Muscle layer of duodenum (tissue), 2 donors: ENCODE data around the gene SMG7.
"Not testable (repeated sequence)": the region's sequence is repeated elsewhere in the genome, so short reads cannot be mapped to it uniquely, and the experiment has no call there.

Experiments used
- H3K27ac ChIP-seq: one replicate; pipeline ENCODE4 v1.7.0; 2013; ENCODE audit warnings: mild to moderate bottlenecking, low read length
- H3K27me3 ChIP-seq: one replicate; pipeline ENCODE4 v1.7.0; 2013; ENCODE audit warnings: low read depth, mild to moderate bottlenecking, control low read depth, low read length
- H3K36me3 ChIP-seq, 2 donors: one replicate each; pipeline ENCODE4 v1.7.0; 2013; ENCODE audit warnings: low read length in 2 of 2, control low read depth in 1 of 2, mild to moderate bottlenecking in 1 of 2; ENCODE audit not compliant: insufficient read depth in 2 of 2, control insufficient read depth in 1 of 2
- H3K4me1 ChIP-seq, 2 donors: one replicate each; pipeline ENCODE4 v1.7.0; 2013; ENCODE audit warnings: low read length in 2 of 2, mild to moderate bottlenecking in 2 of 2, control low read depth in 1 of 2, moderate library complexity in 1 of 2; ENCODE audit not compliant: insufficient read depth in 2 of 2, control insufficient read depth in 1 of 2
- H3K4me3 ChIP-seq, 2 donors: one replicate each; pipeline ENCODE4 v1.7.0; 2013; ENCODE audit warnings: low read length in 2 of 2, low read depth in 1 of 2, mild to moderate bottlenecking in 1 of 2
- H3K9me3 ChIP-seq, 2 donors: one replicate each; pipeline ENCODE4 v1.7.0; 2013; ENCODE audit warnings: low read length in 2 of 2, control low read depth in 1 of 2, mild to moderate bottlenecking in 1 of 2; ENCODE audit not compliant: control insufficient read depth in 1 of 2
- donor health status: healthy.

SMG7 gene

GRCh38 chr1:183472488-183473216 is at the start of gene SMG7:
Gene SMG7, plus strand, starts transcription at chr1:183472499. Its CDS starts 122 bp downstream, at chr1:183472621.
- H3K9me3 ChIP-seq = no peaks in the 10 kb centered on the region
- H3K4me3 ChIP-seq = peak within 1 kb of the TSS; percentile 89 to 97
- H3K27ac ChIP-seq = peak within 1 kb of the TSS; percentile 99
- H3K27me3 ChIP-seq = no peaks in the 10 kb centered on the region
- peaks cover 0 to 26% of the 10 kb centered on the region in 2 donors for H3K4me1 ChIP-seq
- peaks cover 0 to 13% of the 10 kb centered on the region in 2 donors for H3K36me3 ChIP-seq

GRCh38 chr1:183423541-183423940 is 48.8 kb upstream of the SMG7 start:
- peaks cover 11% of the 10 kb centered on the region for H3K27me3 ChIP-seq
- H3K9me3 ChIP-seq = no peaks in the 10 kb centered on the region
- no peaks in the 10 kb centered on the region for H3K36me3 ChIP-seq
- H3K27ac ChIP-seq = no peak overlapping the region
- no peak overlapping the region for H3K4me3 ChIP-seq
- H3K4me1 ChIP-seq = no peaks in the 10 kb centered on the region

- no peaks in the 10 kb centered on the region for H3K36me3 ChIP-seq
- no peak overlapping the region for H3K4me3 ChIP-seq
- no peak overlapping the region for H3K27ac ChIP-seq
- H3K27me3 ChIP-seq = peaks cover 11% of the 10 kb centered on the region
- no peaks in the 10 kb centered on the region for H3K4me1 ChIP-seq
- H3K9me3 ChIP-seq = no peaks in the 10 kb centered on the region
These were observed 47.6 kb upstream of the SMG7 start for GRCh38 chr1:183424691-183425090.

GRCh38 chr1:183427591-183427990 is 44.7 kb upstream of the SMG7 start:
- not testable (repeated sequence) for H3K27me3 ChIP-seq, H3K27ac ChIP-seq, H3K4me1 ChIP-seq, H3K9me3 ChIP-seq, H3K36me3 ChIP-seq, H3K4me3 ChIP-seq

- H3K36me3 ChIP-seq = no peaks in the 10 kb centered on the region
- no peaks in the 10 kb centered on the region for H3K27me3 ChIP-seq
These were observed 40.3 kb upstream of the SMG7 start for GRCh38 chr1:183431840-183432547.

GRCh38 chr1:183432548-183432875 is 39.8 kb upstream of the SMG7 start:
- H3K4me1 ChIP-seq = no peaks in the 10 kb centered on the region
- no peaks in the 10 kb centered on the region for H3K36me3 ChIP-seq
- H3K27me3 ChIP-seq = no peaks in the 10 kb centered on the region
- no peak overlapping the region for H3K27ac ChIP-seq
- no peak overlapping the region for H3K4me3 ChIP-seq
- H3K9me3 ChIP-seq = no peaks in the 10 kb centered on the region

More at GRCh38 chr1:183431840-183432547, 40.3 kb upstream of the SMG7 start:
- Histone ChIP-seq H3K4me1 (no peaks in the 10 kb centered on the region), H3K4me3 (no peak overlapping the region), H3K27ac (no peak overlapping the region), H3K9me3 (no peaks in the 10 kb centered on the region)

GRCh38 chr1:183433703-183434102 is 38.6 kb upstream of the SMG7 start:
- H3K27ac ChIP-seq = no peak overlapping the region
- H3K36me3 ChIP-seq = no peaks in the 10 kb centered on the region
- no peaks in the 10 kb centered on the region for H3K4me1 ChIP-seq
- H3K27me3 ChIP-seq = no peaks in the 10 kb centered on the region
- no peak overlapping the region for H3K4me3 ChIP-seq
- no peaks in the 10 kb centered on the region for H3K9me3 ChIP-seq

GRCh38 chr1:183435497-183435896 is 36.8 kb upstream of the SMG7 start:
- Histone ChIP-seq H3K9me3 (no peaks in the 10 kb centered on the region), H3K36me3 (no peaks in the 10 kb centered on the region), H3K27me3 (no peaks in the 10 kb centered on the region), H3K4me3 (no peak overlapping the region), H3K27ac (no peak overlapping the region), H3K4me1 (no peaks in the 10 kb centered on the region)

- H3K27me3 ChIP-seq = no peaks in the 10 kb centered on the region
- H3K4me3 ChIP-seq = no peak overlapping the region
- H3K36me3 ChIP-seq = no peaks in the 10 kb centered on the region
- H3K4me1 ChIP-seq = no peaks in the 10 kb centered on the region
- H3K9me3 ChIP-seq = no peaks in the 10 kb centered on the region
- no peak overlapping the region for H3K27ac ChIP-seq
These were observed 34.2 kb upstream of the SMG7 start for GRCh38 chr1:183438060-183438459.

- no peaks in the 10 kb centered on the region for H3K36me3 ChIP-seq
- H3K4me1 ChIP-seq = no peaks in the 10 kb centered on the region
- no peak overlapping the region for H3K27ac ChIP-seq
- H3K4me3 ChIP-seq = no peak overlapping the region
- no peaks in the 10 kb centered on the region for H3K27me3 ChIP-seq
- H3K9me3 ChIP-seq = no peaks in the 10 kb centered on the region
These were observed 29.3 kb upstream of the SMG7 start for GRCh38 chr1:183443011-183443410.

- Histone ChIP-seq H3K9me3 (no peaks in the 10 kb centered on the region), H3K27ac (no peak overlapping the region), H3K4me1 (no peaks in the 10 kb centered on the region)
These were observed 28.8 kb upstream of the SMG7 start for GRCh38 chr1:183443466-183443865.

More at GRCh38 chr1:183443466-183443865, 28.8 kb upstream of the SMG7 start:
- no peaks in the 10 kb centered on the region for H3K36me3 ChIP-seq
- H3K27me3 ChIP-seq = no peaks in the 10 kb centered on the region
- no peak overlapping the region for H3K4me3 ChIP-seq
